Measurements from ENCODE around the gene PRAC2.

The PRAC2 gene

GRCh38 chr17:48720266-48721008 lies 2.5 kb upstream of the PRAC2 start:
- DNase-seq (ENCODE audit: low read depth in 2 of 2), result no peak

GRCh38 chr17:48721009-48721402 lies 2.0 kb upstream of the PRAC2 start:
- no peak for DNase-seq (ENCODE audit: low read depth in 2 of 2)

DNA sequence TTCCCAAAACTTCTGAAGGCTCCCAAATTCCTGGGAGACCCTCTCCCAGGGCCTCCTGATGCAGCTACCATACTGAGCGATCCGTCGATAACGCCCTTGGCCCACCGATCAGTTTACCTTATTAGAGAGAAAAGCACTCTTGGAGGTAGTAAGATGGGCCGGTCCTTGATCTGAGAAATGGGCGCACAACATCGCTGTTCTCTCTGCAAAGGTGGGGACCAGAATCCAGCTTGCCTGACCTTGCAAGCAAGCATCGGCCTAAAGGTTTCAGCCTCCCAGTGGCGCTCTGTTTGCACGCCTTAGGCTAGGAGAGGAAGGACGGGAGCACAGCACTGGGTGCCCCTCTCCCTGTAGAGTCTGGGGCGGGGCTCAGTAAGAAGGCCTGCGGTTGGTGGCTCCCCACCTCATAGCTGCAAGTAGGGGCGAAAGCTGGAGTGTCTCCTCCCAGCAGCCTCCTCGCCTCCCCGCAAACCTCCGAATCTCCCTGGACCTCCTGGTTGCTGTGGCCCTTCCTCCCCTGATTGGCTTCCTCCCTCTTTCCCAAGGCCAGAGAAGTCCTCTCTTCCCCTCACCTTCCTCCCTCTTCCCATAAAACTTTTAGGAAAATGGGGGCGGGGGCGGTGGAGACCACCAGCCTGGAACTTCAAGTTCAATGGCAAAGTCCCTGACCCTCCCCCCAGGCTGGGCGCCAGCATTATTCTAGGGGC lies 631 bp upstream of the PRAC2 start, which contains the start of gene PRAC1:
PRAC1 (minus strand) TSS at position 318 of the 707 bp plus-strand sequence; CDS start at position 192, 126 bp downstream.
- DNase-seq (ENCODE audit: low read depth in 2 of 2), result no peak

GRCh38 chr17:48723423-48724250 lies 652 bp downstream of the PRAC2 start:
- DNase-seq (ENCODE audit: low read depth in 2 of 2), result no peak

DNA sequence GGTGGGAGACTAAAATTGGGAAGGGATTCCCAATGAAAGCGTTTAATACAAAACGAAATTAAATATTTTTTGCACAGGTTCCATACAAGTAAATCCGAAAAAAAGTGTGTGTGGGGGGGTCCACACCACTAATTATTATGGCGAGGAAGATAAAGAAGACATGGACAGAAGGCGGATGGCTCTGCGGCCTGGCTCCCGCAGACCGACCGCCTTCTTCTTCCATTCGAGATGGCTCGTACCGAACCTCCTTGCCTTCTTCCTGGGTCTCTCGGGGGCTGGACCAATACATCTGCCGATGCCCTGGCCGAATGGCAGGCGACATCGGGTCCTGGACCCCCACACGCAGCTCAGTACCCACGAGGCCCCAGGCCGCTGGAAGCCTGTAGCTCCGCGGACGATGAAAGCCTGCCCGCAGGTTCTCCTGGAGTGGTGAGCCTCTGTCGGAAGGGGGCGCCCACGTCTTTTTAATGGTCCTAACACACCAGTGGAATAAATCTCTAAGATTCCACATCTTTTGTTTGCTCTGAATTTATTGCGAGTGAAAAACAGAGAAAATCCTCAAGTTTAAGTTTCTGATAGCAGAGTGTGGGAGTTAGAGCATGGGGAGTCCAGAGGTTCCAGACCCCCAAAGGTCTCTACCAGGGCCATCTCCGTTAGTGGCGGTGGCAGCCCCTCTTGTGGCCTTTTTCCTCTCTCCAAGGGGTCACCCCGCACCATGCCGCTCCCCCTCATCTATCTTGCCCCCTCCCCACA lies 1.4 kb downstream of the PRAC2 start:
- peak; percentile 40 to 65 for DNase-seq (ENCODE audit: low read depth in 2 of 2)

DNA sequence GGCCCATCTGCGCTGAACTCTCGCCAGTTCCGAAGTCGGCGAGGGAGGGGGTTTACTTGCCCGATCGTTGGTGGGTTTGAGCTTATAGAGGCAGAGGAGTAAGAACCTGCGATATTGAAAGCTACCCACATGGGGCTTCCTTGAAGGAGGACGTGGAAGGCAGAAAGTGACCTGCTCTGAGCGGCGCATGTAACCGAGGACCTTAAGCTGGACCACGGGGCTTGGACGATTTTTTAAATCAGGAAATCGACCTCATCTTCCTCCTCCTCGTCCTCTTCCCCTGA lies 2.0 kb downstream of the PRAC2 start:
- no peak for DNase-seq (ENCODE audit: low read depth in 2 of 2)

DNA sequence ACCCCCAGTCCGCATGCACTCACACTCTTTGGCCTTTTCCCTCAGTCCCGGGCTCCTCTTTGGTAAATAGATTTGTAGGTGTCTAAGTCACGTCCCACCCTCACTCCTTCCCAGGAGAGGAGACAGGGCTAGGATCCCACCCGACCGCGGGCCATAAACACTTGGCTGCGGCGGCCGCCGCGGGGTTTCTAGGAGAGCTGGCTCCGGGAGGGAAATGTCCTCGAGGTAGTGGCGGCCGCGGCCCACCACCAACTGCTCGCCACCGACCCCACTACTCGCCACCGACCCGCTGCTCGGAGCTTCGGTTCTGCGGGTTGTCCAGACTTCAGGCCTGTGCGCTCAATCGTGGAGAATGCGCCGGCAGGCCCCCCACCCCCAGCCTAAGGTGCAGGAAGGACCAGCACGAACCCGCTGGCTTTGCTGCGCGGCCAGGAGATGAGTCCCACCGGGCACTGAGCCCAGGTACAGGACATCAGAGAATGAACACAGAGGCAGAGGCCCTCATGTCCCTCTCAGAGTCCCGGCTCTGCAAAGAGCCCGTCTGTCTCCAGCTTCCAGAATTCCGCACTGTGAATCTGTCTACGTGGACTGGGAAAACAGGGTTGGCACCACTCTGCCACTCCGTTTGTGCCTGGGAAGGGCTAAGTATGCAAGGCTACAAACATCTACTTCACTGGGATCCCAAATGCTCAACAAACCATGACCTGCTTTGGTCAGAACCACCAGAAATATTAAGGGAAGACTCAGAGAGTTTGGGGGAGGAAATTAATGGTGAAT lies 2.5 kb downstream of the PRAC2 start:
- no peak for DNase-seq (ENCODE audit: low read depth in 2 of 2)

DNA sequence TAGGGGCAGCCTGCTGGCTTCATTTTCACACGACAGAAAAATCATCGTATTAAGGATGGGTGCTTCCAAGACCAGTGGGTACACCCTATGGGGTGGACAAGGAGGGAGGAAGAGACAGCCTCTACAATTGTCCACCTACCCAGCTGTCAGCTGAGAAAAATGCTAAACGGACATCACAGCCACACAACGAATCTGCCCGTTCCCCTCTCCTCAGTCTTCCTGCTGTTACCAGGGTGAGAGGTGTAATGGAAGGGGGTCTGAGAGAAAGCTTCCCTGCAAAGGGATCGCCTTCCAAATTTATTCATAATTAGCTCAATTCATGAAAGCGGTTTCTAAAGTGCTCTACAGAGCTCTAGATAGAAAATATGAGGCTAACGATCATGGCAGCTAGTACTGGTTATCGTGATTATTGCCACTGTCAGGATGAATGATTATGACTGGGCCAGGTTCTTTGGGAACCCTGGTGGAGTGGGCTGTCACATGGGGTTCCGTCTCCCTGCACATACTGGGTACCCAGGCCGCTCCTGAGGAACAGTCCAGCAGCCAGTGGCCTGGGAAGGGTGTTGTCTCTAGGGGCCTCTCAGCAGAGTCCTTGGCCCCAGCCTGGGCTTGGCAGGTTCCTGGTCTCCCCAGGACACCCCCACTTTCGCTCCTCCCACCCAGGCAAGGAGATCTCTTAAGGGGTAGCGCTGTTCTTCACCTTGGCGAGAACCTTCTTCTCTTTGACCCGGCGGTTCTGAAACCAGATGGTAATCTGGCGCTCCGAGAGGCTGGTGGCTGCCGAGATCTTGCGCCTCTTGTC lies 3.3 kb downstream of the PRAC2 start:
- DNase-seq (ENCODE audit: low read depth in 2 of 2), result no peak

- DNase-seq (ENCODE audit: low read depth in 2 of 2), result no peak
Observed at GRCh38 chr17:48726916-48727286, 3.9 kb downstream of the PRAC2 start.

GRCh38 chr17:48727415-48728175 lies 4.6 kb downstream of the PRAC2 start:
- no peak for DNase-seq (ENCODE audit: low read depth in 2 of 2)

DNA sequence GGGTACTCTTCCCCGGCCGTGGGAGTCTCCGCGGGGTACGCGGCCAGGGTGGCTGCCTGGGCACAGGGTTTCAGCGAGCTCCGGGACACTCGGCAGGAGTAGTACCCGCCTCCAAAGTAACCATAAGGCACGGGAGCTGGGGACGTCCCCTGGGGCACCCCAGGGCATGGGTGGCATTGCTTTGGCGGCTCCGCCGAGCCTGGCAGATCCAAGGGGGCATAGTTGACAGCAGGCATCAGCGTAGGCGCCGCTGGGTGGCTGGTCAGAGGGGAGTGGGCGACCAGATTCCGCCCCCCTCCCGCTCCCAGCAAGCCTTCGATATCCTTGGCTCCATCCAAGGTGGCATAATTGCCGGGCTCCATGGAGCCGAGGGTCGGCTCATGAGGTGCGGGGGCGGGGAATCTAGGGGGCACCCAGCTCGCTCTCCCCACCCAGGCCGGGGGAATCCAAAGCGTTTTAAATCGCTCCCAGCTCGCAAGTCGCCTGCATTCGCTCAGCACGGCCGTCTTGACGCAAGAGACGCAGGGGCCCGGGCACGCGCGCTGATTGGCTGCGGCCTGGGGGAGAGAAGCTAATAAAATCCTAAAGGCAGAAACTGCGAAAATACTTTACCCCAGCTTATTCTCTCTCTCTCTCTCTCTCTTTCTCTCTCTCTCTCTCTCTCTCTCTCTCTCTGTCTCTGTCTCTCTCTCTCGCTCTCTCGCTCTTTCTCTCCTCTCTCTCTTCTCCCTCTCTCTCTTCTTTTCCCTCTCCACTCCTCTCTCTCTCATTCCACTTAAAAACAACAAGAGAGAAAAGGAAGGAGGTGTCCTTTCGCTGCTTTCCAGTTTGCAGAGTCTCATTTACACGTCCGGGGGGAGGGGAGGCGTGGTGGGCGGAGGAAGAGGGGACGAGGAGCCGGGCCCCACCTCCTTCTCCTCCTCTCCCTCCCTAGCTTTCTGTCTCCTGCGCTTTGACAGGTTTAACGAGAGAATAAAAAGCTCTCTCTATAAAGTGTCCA lies 5.5 kb downstream of the PRAC2 start, which contains the start of gene HOXB13:
HOXB13 (minus strand) TSS at position 519 of the 1,000 bp plus-strand sequence; CDS start at position 362, 157 bp downstream.
- no peak for DNase-seq (ENCODE audit: low read depth in 2 of 2)

DNA sequence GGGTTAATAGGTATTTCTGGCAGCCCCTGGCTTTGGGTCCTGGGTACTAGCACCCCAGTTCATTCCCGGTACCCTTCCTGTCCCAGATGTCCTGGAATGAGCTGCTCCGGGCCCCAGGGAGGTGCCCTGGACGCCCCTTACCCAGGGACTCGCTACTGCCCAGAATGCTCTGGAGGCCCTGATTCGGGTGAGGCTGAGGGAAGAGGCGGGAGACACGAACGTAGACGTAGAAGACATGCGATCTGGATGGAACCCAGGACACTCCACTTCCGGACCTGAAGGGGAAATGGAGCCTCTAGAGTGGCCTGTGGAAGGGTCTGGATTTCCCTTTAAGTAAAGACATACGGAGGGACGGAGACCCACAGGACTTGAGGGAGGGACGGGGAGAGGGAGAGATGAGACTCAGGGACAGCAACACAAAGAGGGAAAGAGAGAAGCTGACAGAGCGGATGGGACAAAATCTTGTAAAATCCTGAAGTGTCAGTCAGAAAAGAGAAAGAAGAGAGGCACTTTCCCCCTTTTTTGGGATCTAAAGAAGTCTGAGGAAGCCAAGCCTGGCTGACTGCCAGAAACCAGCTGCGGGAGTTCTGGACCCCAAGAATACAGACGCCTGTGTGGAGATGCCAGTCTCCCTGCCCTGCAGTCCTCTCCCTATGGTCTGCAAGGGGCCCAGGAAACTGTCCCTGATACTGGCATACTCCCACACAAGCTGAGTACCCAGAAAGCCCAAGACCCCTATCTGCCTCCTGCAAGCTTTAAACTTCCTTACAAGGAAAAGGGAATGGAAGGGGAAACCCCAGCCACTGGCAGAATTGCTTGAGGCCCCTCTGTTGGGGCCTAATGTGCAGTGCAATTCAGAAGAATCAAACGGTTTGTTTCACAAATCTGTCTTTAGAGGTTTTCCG lies 6.6 kb downstream of the PRAC2 start:
- DNase-seq (ENCODE audit: low read depth in 2 of 2), result no peak

GRCh38 chr17:48730240-48730550 lies 7.2 kb downstream of the PRAC2 start:
- no peak for DNase-seq (ENCODE audit: low read depth in 2 of 2)

GRCh38 chr17:48731355-48731754 lies 8.4 kb downstream of the PRAC2 start:
- no peak for DNase-seq (ENCODE audit: low read depth in 2 of 2)

DNA sequence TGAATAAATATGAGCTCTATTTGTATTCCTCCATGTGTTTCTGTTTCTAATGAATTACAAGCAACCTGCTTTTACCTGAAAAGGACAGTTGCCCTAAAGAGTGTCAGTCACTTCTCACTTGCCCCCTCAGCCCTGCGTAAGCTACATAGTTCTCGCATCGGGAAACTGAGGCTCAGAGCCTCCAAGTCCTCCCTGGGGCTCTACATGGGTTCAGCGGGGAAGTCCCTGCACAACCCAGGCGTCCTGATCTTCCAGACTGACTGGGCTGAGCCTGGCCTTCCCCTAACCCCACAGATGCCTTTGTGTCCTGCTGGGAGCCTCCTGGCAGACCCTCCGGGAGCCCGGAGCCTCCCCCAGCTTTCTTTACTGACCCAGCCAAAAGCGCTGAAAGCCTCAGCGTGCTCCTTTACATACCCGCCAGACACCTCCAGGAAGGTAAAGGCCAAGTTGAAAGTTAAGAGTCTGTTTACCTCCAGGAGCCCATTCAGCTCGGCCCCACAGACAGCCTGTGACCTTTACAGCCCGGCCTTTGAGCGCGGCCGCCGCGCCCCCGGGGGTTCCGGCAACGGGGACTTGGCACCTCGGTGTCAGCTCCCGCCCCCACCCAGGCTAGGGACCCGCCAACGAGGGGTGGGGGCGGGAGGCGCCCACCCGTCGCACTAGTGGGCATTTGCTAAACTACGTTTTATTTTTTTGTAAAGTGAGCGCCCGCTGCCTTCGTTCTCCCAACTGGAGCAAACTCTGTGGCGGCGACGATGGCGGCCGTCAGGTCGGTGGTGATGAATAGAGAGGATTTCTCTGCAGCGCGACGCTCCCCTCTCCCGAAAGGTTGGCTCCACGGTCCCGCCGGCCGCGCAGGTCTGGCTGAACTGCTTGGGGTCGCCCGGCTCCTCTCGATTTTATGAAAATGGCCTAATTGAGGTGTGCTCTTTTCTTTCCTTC lies 10.0 kb downstream of the PRAC2 start:
- DNase-seq (ENCODE audit: low read depth in 2 of 2), result no peak

Data from stimulated activated CD8-positive, alpha-beta memory T cell treated with anti-CD3 and anti-CD28 coated beads, Interleukin-2, amount 100 ng/mL, for 1 hour (primary cell).